ELR (cell line): Measurements from ENCODE around the gene ZNF296.

ENCODE experiments used
- DNase-seq: peaks from one replicate; pipeline ENCODE4 v3.0.0-alpha.2; 2015; ENCODE audit warnings: low read depth

The ZNF296 gene

DNA sequence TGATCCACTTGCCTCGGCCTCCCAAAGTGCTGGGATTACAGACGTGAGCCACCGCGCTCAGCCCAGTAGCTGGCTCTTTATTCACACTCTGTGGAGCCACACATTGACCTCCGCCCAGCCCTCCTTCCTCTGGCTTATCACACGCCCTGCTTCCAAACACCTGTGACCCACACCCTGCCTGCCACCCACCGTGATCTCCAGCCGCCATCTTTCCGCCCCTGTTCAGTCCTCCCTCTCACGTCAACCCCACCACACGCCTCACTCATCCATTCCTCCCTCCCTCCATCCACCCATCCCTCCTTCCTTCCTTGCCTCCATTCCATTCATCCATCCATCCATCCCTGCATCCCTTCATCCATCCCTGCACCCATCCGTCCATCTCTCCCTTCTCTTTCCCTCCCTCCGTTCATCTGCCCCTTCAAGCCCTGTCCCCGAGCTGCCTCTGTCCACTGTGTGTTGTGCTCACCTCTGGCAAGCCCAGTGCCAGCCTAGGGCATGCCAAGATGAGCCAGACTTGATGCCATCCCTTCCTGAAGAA lies 17.6 kb downstream of the ZNF296 start:
- DNase-seq: no peak

DNA sequence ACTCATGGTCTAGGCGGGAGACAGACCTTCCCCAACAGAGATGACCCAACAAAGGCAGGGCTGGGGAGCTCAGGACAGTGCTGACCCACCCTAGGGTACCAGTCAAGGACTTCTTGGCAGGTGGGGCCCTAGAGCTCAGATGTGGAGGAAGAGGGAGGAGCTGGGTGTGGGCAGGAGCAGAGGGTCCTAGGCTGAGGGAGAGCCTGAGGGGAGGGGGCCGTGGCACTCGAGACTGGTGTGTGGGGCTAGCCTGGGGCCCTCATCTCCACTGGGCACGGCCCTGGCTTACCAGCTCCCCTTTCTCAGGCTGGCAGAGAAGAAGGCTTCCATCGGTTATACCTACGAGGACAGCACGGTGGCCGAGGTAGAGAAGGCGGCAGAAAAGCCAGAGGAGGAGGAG lies 18.8 kb downstream of the ZNF296 start:
- DNase-seq: no peak

DNA sequence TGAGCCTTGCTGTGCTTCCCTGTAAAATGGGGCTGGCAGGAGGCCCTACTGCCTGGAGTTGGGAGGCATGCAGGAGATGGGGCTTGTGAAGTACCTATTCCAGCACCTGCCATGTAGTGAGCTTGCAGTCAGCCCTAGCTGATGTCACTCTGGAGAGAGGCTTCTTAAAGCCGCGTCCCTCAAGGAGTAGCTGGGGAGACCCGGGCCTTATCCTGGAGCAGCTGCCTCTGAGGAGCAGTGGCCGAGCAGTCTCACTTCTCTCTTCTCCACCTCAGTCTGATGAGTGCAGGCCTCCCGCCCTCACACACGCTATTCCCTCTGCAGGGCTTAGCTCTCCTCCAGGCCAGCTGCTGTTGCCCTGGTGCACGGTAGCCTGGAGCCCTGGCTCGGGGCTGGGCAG lies 19.4 kb downstream of the ZNF296 start:
- no peak for DNase-seq

DNA sequence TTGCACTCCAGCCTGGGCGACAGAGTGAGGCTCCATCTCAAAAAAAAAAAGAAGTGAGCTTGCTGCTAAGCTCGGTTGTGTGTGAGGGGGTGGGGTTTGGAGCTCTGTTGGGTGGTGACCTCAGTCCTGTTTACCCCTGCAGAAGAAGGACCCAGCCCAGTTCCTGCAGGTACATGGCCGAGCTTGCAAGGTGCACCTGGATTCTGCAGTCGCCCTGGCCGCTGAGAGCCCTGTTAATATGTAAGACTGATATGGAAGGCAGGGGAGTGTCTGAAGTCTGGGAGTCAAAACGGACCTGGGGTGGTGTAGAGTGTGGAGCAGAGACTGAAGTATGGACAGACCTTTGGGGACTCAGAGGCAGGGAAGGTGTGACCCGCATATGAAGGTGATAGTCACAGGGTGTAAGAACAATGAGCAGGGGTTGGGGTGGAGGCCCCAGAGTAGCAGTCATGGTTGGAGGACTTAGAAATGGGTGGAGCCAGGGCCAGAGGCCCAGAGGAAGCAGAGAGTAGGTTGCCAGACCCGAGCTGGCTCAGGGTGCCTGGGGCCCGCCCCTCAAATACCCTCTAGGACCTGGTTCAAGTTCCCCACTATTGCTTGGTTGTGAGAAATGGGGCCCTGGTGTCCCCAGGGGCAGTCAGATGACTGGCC lies 24.2 kb downstream of the ZNF296 start:
- DNase-seq: no peak

DNA sequence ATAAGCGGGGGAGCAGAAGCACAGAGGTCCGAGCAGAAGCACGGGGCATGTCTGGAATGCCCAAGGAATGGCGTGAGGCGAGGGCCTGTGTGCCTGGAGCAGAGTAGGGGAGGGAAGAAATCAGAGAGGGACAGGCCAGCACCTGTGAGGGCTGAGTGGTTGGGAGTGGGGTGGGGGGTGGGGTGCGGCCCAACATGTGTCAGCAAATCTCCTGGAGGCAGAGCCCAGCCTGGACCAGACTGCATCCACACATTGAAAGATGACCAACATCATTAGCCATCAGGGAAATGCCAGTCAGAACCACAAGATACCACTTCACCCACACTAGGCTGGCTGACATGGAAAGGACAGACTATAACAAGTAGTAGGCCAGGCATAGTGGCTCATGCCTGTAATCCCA lies 26.2 kb downstream of the ZNF296 start:
- DNase-seq: no peak

DNA sequence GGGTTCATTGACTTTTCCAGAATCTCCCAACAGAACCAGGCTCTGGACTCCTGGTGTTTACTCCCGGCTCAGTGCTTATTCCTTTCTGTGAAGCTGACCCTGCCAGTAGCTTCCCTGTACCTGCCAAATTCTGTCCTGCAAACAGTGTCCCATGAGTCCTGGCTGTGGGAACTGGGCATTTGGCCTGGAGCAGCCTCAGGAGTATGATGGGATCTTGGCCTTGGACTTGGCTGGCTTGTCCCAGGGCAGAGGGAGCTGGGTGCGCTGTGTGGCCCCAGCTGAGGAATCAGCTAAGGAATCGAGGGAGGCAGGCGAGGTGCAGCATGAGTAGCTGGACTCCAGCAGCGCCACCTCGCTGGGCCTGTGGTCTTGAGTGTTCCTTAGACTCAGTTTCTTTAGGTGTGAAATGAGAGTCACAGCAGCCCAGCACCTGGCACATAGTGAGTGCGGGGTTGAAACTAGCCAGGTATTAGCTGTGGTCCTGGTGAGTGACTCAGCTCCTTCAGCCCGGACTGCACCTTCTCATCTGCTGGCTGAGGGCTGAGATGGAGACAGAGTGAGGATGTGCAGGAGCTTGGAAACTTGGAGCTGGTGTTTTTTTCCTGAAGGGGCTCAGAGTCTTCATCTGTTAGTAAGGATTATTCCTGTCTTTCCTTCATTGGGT lies 27.1 kb downstream of the ZNF296 start:
- no peak for DNase-seq

DNA sequence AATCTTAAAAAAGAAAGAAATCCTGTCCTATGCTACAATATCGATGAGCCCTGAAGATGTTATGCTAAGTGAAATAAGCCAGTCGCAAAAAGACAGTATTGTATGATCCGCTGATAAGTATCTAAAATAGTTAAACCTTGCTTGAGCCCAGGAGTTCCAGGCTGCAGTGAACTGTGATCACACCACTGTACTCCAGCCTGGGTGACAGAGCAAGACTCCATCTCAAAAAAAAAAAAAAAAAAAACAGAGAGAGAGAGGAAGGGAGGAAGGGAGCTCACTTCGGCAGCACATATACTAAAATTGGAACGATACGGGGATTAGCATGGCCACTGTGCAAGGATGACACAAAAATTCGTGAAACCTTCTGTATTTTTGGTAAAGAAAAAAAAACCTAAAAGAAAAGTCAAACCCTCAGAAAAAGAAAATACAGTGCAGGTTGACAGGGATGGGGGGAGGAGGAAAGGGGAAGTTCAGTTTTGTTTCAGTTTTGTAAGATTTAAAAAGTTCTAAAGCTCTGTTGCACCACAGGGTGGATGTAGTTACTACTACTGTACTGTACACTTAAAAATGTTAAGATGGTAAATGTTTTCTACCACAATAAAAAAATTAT lies 29.0 kb downstream of the ZNF296 start:
- no peak for DNase-seq

DNA sequence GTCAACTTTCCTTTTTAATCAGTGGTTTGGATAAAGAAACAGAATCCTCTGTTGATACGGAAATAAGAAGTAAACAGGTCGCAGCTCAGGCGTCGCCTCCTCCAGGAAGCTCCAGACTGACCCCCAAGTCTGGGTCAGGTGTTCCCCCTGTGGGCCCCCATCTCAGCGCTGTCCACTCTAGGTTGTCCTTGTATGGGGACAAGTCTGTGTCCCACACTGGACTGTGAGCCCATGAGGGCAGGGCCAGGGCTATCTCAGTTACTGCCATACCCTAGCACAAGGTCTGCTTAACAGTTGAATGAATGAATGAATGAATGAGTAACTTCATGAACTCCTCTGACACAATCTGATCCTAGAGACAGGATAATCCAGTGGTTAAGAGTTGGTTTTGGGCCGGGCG lies 29.9 kb downstream of the ZNF296 start:
- DNase-seq: no peak

DNA sequence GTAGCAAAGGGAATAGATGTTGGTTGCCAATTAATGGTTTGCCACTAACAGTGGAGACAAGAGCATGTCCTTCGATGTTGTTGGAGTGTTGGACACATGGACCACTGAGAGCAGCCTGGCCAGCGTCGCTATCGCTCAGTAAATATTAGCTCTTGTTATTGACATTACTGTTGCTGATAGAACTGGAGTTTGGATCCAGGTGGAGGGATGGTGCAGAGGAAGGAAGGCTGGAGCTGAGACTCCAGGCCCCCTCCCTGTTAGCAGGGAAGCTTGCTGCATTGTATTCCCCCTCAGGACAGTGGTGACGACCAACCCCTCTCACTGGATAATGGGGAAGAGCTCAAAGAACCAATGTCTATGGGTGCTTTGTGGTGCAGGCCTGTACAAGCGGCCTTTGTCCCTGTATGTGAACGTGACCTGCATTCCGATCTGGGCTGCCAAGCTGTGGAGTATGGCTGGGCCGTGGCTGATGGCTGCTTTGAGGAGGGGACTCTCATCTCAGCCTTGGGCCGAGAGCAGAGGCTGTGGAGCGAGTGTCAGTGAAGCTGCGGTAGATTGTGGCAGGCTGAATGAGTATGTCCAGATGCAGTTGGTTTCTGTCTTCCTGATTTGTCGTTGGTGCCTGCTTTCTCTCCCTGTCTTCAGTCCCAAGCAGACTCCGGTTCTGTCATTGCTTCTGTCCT lies 30.5 kb downstream of the ZNF296 start:
- DNase-seq: no peak

DNA sequence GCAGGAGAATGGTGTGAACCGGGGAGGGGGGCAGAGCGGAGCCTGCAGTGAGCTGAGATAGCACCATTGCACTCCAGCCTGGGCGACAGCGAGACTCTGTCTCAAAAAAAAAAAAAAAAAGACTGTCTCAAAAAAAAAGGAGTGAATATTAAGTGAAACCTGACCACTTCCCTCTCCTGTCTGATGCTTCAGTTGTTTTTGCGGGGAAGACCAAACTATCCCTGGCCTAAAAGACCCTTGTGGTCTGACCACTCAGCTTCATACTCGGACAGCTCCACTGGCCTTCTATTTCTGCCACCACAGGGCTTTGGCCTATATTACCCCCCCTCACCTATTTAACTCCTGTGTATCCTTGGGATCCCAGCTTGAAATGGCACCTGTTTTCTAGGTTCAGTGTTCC lies 35.2 kb downstream of the ZNF296 start:
- DNase-seq: no peak

DNA sequence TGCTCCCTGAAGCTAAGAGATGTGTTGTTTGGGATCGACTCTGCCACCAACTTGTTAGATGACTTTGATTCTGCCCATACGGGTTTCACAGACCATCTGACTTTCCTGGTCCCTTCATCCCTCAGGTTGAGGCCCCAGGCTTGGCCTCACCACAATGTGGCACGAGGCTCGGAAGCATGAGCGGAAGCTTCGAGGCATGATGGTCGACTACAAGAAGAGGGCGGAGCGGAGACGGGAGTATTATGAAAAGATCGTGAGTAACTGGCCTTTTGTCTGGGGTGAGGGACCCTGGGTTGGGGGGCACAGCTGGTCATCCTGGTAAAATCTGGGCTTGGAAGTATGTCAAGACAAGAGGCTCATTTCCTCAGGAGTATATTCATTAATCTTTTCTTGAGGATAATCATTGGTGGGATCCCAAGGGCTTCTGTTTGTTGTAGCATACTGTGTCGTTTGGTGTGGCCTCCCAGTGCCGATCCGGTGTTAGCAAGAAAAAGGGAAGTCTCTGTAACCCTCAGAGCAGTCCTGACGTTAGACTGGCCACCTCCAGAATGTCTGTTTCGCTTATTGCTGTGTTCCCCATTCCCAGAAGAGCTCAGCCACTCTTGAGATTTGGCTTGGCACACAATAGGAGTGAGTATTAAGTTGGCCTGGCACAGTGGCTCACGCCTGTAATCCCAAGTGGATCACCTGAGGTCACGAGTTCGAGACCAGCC lies 36.1 kb downstream of the ZNF296 start:
- no peak for DNase-seq

DNA sequence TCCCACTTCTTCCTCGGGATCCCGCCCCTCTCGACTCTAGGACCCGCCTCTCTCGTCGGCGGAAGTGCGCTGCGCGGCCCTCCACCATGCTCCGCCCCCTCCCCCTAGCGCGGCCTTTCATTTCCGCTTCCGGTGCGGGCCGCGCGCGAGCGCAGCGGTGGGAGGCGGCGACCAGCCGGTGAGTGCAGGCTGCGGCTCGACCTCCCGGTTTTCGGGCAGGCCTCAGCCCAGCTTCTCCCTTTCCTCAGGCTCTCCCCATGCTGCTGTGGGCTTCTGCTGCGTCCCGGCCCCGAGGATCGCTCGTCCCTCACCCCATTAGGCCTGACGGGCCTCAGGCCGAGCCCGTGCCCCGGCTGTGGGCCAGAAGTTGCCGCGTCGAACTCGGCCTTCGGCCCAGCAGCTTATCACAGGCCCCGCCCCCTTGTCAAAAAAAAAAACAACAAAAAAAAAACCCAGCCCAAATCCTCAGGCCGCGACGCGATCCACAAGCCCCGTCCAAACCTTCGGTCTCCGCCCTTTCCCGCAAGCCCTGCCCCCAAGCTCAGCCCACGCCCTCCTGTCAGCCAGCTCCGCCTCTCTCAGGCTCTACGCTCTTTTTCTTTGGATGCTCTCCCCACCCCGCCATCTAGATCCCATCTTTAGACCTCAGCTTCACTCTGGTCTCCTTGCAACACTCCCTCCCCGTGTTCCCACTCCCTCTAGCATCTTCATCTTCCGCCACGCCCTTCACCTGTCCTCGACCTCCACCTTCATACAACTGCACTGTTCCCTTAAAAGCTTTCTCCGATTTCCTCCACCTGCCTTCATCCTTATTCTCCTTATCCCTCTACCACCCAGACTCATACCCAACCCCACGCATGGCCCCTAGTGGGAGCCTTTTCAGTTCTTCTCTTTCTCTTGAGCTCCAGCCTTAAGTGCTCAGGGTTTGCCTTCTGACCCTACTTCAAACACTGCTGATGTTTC lies 37.1 kb downstream of the ZNF296 start, which contains the start of gene CLASRP:
Gene CLASRP, plus strand, starts transcription at position 115 of the 963 bp plus-strand sequence. CDS start 1,168 bp downstream, outside the sequence.
- DNase-seq: peak; percentile 91

DNA sequence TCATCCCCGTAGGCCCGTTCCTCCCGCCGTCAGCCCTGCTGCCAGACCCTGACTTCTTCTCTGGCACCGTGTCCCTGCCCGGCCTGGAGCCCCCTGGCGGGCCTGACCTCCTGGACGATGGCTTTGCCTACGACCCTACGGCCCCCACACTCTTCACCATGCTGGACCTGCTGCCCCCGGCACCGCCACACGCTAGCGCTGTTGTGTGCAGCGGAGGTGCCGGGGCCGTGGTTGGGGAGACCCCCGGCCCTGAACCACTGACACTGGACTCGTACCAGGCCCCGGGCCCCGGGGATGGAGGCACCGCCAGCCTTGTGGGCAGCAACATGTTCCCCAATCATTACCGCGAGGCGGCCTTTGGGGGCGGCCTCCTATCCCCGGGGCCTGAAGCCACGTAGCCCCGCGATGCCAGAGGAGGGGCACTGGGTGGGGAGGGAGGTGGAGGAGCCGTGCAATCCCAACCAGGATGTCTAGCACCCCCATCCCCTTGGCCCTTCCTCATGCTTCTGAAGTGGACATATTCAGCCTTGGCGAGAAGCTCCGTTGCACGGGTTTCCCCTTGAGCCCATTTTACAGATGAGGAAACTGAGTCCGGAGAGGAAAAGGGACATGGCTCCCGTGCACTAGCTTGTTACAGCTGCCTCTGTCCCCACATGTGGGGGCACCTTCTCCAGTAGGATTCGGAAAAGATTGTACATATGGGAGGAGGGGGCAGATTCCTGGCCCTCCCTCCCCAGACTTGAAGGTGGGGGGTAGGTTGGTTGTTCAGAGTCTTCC lies 38.7 kb downstream of the ZNF296 start:
- no peak for DNase-seq

DNA sequence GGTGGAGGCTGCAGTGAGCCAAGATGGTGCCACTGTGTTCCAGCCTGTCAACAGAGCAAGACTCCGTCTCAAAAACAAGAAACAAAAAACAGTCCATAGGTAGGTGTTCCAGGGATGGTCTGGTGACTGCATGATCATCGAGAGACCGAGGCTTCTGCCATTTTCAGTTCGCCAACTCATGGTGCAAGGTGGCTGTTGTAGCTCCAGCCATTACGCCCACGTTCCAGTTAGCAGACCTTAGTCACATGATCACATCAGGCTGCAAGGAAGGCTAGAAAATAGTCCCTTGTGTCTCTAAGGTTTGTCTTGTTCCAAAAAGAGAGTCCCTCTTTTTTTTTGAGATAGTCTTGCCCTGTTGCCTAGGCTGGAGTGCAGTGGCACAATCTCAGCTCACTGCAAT lies 40.5 kb downstream of the ZNF296 start:
- DNase-seq: no peak

DNA sequence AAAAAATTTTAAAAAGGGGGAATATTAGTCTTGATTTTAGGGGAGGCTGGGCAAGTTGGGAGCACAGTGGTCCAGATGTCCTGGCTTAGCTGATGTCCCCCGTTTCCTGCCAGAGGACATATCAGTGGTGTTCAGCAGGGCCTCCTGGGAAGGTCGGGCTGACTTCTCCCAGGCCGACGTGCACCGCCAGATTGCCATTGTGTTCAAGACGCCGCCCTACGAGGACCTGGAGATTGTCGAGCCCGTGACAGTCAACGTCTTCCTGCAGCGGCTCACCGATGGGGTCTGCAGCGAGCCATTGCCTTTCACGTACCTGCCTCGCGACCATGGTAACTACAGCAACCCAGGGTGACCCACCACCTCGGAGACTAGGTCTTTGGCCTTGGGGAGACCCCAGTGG lies 43.9 kb downstream of the ZNF296 start:
- DNase-seq: no peak

DNA sequence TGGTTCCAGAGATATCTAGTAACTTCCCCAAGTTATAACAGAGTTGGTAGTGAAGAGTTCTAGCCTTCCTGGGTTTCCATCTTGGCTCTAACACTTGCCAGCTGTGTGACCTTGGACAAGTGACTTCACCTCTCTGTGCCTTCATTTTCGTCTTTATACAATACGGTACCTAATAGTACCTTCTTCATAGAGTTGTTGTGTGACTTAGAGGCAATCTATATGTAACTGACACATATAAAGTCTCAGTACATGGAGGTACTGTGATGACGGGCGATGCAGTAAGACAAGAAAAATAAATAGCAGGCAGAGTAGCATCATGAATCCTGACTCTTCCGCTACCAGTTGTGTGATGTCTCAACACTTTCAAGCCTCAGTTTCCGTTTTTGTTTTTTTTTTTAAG lies 45.5 kb downstream of the ZNF296 start:
- no peak for DNase-seq

DNA sequence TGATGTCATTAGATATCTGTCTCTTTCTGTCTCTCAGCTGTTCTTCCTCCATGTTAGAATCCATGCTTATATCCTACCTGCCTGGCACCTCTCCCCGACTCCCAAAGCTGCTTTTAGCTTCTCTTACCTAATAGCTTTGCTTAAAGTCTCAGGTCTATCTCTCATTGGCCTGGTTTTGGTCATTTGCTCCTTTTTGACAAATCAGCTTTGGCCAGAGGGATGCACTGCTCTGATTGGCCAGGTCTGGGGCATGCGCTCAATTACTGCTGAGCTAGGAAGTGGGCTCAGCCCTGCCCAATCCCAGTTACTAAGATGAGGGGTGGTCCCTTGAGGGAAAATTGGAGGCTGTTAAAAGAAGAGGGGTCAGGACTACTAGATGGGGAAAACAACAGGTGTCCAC lies 48.9 kb downstream of the ZNF296 start:
- DNase-seq: no peak

DNA sequence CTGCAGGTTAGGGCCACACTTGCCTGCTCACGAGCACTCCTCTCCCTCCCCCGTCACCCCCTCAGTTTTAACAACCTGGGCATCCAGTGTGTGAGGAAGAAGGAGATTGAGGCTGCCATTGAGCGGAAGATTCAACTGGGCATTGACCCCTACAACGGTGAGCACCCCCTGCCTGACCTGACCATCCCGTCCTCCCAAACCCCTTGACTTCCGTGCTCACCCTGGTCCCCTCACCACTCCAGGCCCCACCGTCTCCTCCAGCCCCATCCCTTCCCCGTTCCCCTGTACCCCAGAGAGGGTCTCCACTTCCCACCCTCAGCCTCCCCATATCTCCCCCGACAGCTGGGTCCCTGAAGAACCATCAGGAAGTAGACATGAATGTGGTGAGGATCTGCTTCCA lies 51.0 kb downstream of the ZNF296 start:
- DNase-seq: no peak

DNA sequence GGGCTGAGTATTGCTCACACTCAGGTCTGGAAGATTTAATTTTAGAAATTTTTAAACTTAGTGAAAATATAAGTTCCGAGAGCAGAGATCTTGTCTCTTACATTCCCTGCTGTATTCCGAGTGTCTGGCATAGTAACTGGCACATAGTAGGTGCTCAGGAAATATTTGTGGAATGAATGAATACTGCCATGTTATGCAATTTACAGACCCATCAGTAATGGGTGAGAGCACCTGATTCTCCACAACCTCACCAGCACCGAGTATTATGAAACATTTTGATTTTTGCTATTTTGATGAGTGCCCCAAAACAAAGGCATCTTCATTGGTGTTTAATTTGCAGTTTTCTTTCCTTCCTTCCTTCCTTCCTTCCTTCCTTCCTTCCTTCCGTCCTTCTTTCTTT lies 53.2 kb downstream of the ZNF296 start:
- DNase-seq: no peak

DNA sequence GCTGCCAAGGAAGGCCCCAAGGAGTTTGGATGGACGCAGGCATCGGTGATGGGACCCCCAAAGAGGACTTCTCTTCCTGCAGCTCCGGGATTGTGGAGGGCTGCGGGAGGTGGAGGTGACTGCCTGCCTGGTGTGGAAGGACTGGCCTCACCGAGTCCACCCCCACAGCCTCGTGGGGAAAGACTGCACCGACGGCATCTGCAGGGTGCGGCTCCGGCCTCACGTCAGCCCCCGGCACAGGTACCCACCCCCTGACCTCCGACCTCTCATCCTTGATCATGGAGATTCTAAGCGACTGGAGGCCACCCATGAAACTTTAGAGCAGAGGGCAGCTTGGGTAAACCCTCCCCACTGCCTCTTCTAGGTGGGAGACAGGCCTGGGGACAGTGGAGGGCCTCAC lies 54.3 kb downstream of the ZNF296 start:
- no peak for DNase-seq
